ENCODE data around the gene GLT6D1. TPM values are rescaled to one million over a fixed set of nuclear protein-coding genes. Genes with fewer than 3 reads are reported as not detected.

The GLT6D1 gene
- total and polyA plus RNA-seq, 10 donors, result not detected

DNA sequence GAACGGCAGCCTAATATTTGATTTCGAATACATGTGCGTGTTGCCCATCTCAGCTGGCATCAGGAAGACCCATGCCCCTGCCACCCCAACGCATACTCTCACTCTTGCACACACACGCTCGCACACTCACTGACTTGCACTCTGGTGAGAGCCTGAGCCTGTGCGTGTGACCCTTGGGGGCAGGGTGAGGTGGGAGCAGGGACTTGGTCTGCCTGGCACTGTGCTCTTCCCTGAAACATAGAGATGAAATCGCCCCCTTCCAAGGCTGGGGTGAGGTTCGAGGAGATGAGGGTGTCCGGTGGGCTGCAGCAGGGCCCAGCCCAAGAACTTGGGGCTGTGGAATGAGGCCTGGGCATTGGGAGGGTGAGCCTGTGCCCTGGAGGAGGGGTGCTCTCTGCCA is 24.9 kb upstream of the GLT6D1 start:
- Histone ChIP-seq H3K27ac (no peak overlapping the region), H3K4me1 (no peaks in the 10 kb centered on the region), H3K9me3 (peaks cover 0 to 10% (median 0%) of the 10 kb centered on the region in 8 donors), H3K27me3 (replicated peaks in 1 of 7) (peaks cover 0 to 36% (median 0%) of the 10 kb centered on the region in 7 donors), H3K36me3 (no peaks in the 10 kb centered on the region), H3K4me3 (no peak overlapping the region)
- intact Hi-C loops (cut with DNase I; ENCODE audit: low total_unique reads), result no loop called here
- TF ChIP-seq, protein P1, sequence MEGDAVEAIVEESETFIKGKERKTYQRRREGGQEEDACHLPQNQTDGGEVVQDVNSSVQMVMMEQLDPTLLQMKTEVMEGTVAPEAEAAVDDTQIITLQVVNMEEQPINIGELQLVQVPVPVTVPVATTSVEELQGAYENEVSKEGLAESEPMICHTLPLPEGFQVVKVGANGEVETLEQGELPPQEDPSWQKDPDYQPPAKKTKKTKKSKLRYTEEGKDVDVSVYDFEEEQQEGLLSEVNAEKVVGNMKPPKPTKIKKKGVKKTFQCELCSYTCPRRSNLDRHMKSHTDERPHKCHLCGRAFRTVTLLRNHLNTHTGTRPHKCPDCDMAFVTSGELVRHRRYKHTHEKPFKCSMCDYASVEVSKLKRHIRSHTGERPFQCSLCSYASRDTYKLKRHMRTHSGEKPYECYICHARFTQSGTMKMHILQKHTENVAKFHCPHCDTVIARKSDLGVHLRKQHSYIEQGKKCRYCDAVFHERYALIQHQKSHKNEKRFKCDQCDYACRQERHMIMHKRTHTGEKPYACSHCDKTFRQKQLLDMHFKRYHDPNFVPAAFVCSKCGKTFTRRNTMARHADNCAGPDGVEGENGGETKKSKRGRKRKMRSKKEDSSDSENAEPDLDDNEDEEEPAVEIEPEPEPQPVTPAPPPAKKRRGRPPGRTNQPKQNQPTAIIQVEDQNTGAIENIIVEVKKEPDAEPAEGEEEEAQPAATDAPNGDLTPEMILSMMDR (IDR thresholded peaks at IDR 0.05 in 8 of 11, conservative IDR thresholded peaks at IDR 0.05 in 3 of 11), result no peak
- TF ChIP-seq POLR2A (IDR thresholded peaks at IDR 0.05), result no peak
- no peak for TF ChIP-seq POLR2AphosphoS5 (IDR thresholded peaks at IDR 0.05)
- DNase-seq, result peak; percentile 40
- WGBS, 5 donors, result 83 to 92% (median 85%) methylated on average over 10 of the region's 10 CpGs

DNA sequence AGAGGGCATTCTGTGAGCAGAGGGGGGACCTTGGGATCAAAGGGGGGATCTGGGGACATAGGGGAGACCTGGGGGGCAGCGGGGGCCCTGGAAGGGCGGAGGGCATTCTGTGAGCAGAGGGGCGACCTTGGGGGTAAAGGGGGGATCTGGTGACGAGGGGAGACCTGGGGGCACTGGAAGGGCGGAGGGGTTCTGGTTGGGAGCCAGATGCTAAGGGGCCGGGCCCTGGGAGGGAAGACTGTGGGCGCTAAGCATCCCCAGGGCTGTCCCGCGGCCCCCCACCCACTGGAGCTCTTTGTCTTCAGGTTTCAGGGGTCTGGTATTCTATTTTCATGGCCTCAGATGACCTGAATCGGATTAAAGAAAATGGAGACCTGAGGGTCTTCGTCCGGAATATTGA is 24.5 kb upstream of the GLT6D1 start:
- Histone ChIP-seq H3K27me3 (replicated peaks in 1 of 7) (peaks cover 0 to 36% (median 0%) of the 10 kb centered on the region in 7 donors), H3K4me3 (no peak overlapping the region), H3K27ac (no peak overlapping the region), H3K4me1 (no peaks in the 10 kb centered on the region), H3K9me3 (peaks cover 0 to 5% (median 0%) of the 10 kb centered on the region in 8 donors), H3K36me3 (no peaks in the 10 kb centered on the region)
- WGBS, 5 donors, result 79 to 93% (median 86%) methylated on average over 11 to 12 of the region's 12 CpGs
- TF ChIP-seq POLR2A (IDR thresholded peaks at IDR 0.05) (no peak), POLR2AphosphoS5 (IDR thresholded peaks at IDR 0.05) (no peak)
- TF ChIP-seq, protein P1 (IDR thresholded peaks at IDR 0.05 in 8 of 11, conservative IDR thresholded peaks at IDR 0.05 in 3 of 11), result no peak
- intact Hi-C loops (cut with DNase I; ENCODE audit: low total_unique reads), result no loop called here
- DNase-seq, result peak; percentile 29

DNA sequence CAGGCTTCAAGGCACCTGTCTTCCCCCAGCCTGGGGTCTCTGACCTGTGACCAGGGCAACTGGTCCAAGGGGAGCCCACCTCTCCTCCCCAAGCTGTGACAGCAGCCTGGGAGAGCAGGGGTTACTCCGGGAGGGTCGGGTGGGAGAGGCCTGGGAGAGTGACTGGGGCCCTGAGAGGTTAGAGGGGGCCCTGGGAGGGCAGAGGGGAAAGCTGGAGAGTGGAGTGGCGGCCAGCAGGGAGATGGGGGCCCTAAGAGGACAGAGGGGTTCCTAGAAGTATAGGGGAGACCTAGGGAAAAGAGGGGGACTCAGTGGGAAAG is 24.1 kb upstream of the GLT6D1 start:
- intact Hi-C loops (cut with DNase I; ENCODE audit: low total_unique reads), result no loop called here
- no peak overlapping the region for H3K27ac ChIP-seq
- no peak overlapping the region for H3K4me3 ChIP-seq
- no peaks in the 10 kb centered on the region for H3K36me3 ChIP-seq
- peaks cover 0 to 36% (median 0%) of the 10 kb centered on the region in 7 donors for H3K27me3 ChIP-seq (replicated peaks in 1 of 7)
- no peaks in the 10 kb centered on the region for H3K4me1 ChIP-seq
- no peak for TF ChIP-seq POLR2A (IDR thresholded peaks at IDR 0.05)
- TF ChIP-seq, protein P1 (IDR thresholded peaks at IDR 0.05 in 8 of 11, conservative IDR thresholded peaks at IDR 0.05 in 3 of 11), result no peak
- TF ChIP-seq POLR2AphosphoS5 (IDR thresholded peaks at IDR 0.05), result no peak
- H3K9me3 ChIP-seq, result peaks cover 0 to 1% (median 0%) of the 10 kb centered on the region in 8 donors
- DNase-seq, result no peak
- WGBS, 5 donors, result 45 to 68% (median 60%) methylated on average over 3 of the region's 3 CpGs

DNA sequence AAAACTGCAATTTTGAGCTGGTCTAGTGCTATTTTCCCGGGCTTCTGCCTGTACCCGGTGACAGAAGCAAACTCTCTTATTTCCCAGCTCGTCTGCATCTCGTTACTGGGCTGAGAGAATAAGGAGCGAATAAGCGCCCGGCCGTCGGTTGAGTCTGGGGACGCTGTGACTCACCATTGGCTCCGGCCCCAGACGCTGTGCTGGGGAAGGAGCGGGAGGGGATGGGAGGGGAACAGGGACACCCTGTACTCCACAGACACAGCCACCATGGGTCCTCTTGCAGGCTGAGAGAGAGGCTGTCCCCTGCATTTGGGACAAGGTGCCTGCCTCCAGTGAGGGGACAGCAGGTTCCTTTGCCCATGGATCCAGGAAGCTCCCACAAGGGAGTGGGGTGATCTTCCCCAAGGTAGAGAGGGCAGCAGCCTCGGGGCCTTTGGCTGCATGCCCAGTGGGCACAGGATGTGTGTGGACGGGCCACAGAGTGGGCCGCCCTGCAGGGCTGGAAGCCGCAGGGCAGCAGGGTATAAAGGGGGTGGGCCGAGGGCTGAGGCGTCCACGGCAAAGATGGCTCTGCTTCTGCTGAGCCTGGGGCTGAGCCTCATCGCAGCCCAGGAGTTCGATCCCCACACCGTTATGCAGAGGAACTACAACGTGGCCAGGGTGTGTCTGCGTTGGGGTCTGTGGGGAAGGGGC is 23.6 kb upstream of the GLT6D1 start, which contains the start of gene LCN9:
TSS of gene LCN9 (plus strand) at position 552 of the 693 bp plus-strand sequence. CDS start at position 565, 13 bp downstream.
- intact Hi-C loops (cut with DNase I; ENCODE audit: low total_unique reads), result no loop called here
- Histone ChIP-seq H3K9me3 (no peaks in the 10 kb centered on the region), H3K36me3 (no peaks in the 10 kb centered on the region), H3K4me3 (no peak within 1 kb of the TSS), H3K4me1 (no peaks in the 10 kb centered on the region), H3K27me3 (replicated peaks in 1 of 7) (peaks cover 0 to 36% (median 0%) of the 10 kb centered on the region in 7 donors), H3K27ac (no peak within 1 kb of the TSS)
- TF ChIP-seq POLR2AphosphoS5 (IDR thresholded peaks at IDR 0.05) (no peak), POLR2A (IDR thresholded peaks at IDR 0.05) (no peak)
- TF ChIP-seq, protein P1 (IDR thresholded peaks at IDR 0.05 in 8 of 11, conservative IDR thresholded peaks at IDR 0.05 in 3 of 11), result no peak
- DNase-seq, result peak; percentile 41
- WGBS, 5 donors, result 63 to 78% (median 71%) methylated on average over 22 to 25 of the region's 25 CpGs

Measured in spleen (tissue), 11 donors.